Measurements from ENCODE around the gene PRRC2B. TPM values are rescaled to one million over a fixed set of nuclear protein-coding genes. Genes with fewer than 3 reads are reported as not detected.

The PRRC2B gene
- total and polyA plus RNA-seq, 2 of the 8 experiments (the other 6 are each of a cell fraction or from before 2014, with no cell fraction given) = 37.3 to 249 TPM

DNA sequence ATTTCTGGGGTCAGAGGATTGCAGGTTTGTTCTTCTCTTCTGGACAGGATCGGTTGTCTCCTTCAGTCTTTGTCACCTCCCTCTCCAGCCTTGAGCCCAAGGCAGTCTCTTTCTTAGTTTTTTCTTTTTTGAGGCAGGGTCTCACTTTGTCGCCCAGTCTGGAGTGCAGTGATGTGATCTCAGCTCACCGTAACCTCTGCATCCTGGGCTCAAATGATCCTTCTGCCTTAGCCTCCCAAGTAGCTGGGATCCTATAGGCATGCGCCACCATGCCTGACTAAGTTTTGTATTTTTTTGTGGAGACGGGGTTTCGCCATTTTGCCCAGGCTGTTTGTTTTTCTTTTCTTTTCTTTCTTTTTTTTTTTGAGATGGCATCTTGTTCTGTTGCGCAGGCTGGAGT lies 6.1 kb downstream of the PRRC2B start:
- Histone ChIP-seq H3K4me3 (ENCODE audit: extremely low read depth in 1 of 4, insufficient read depth in 2 of 4, low read depth in 3 of 4, low read length in 4 of 4) (no peak overlapping the region), H3K27me3 (replicated peaks in 1 of 4; ENCODE audit: control insufficient read depth in 3 of 4, extremely low read depth in 1 of 4, insufficient read depth in 3 of 4, low read length in 3 of 4) (no peaks in the 10 kb centered on the region), H2AK5ac (ENCODE audit: low read depth, low read length) (no peak overlapping the region), H2BK120ac (replicated peaks; ENCODE audit: low read depth, low read length) (no peak overlapping the region), H3K23me2 (ENCODE audit: low read depth, low read length) (peaks cover 13% of the 10 kb centered on the region), H3K56ac (replicated peaks; ENCODE audit: insufficient read length, low read depth, low read length) (no peak overlapping the region), H2AFZ (ENCODE audit: low read length) (no peak overlapping the region), H3K4ac (replicated peaks; ENCODE audit: insufficient read length, low read depth, low read length) (no peak overlapping the region), H3K4me1 (replicated peaks in 1 of 4; ENCODE audit: control insufficient read depth in 3 of 4, insufficient read depth in 4 of 4, low read length in 3 of 4) (peaks cover 17 to 47% (median 29%) of the 10 kb centered on the region in 4 experiments), H3K4me2 (ENCODE audit: insufficient read depth in 1 of 2, low read depth in 2 of 2, low read length in 2 of 2) (0 out of 4 replicates have a peak overlapping the region, but pooled peaks of 1 of the 2 experiments have one; percentile 6), H2BK20ac (ENCODE audit: low read length) (no peak overlapping the region), H3K36me3 (ENCODE audit: control insufficient read depth in 2 of 4, insufficient read depth in 4 of 4, low read length in 3 of 4) (peaks cover 0 to 3% (median 0%) of the 10 kb centered on the region in 4 experiments; a peak in 1 of 8 replicates), H2BK12ac (ENCODE audit: low read depth, low read length) (no peak overlapping the region), H2BK15ac (ENCODE audit: low read length) (no peak overlapping the region), H4K20me1 (replicated peaks in 1 of 2; ENCODE audit: control insufficient read depth in 1 of 2, insufficient read depth in 2 of 2, low read length in 2 of 2) (peaks cover 42 to 43% of the 10 kb centered on the region in 2 experiments), H3K23ac (ENCODE audit: insufficient read length) (no peak overlapping the region), H4K8ac (ENCODE audit: extremely low read depth, insufficient read depth, low read length) (no peak overlapping the region; the same call in 1 of the 2 replicates), H3K27ac (ENCODE audit: low read depth, low read length) (no peak overlapping the region), H3K9me3 (ENCODE audit: insufficient read depth in 2 of 2, low read depth in 1 of 2, low read length in 1 of 2) (no peaks in the 10 kb centered on the region), H3K79me1 (ENCODE audit: low read depth, low read length) (peaks cover 7% of the 10 kb centered on the region), H3K9ac (replicated peaks in 1 of 4; ENCODE audit: extremely low read depth in 1 of 4, low read depth in 3 of 4, low read length in 3 of 4) (no peak overlapping the region), H4K91ac (replicated peaks; ENCODE audit: insufficient read length, low read length) (no peak overlapping the region), H3K14ac (ENCODE audit: insufficient read length) (no peak overlapping the region), H4K5ac (ENCODE audit: insufficient read length, low read depth, low read length) (no peak overlapping the region), H3K79me2 (ENCODE audit: control insufficient read depth in 1 of 2, insufficient read depth in 2 of 2, low read length in 2 of 2) (peaks cover 93 to 98% of the 10 kb centered on the region in 2 experiments), H3K18ac (ENCODE audit: extremely low read depth, low read length) (no peak overlapping the region), H2BK5ac (ENCODE audit: low read depth, low read length) (no peak overlapping the region)
- FAIRE-seq (no peak), DNase-seq (ENCODE audit: low read depth in 1 of 2, low spot score in 2 of 2) (no peak)
- ChIA-PET POLR2A (ENCODE audit: partially characterized antibody) (interaction anchor here (0.6 to 6.1 kb wide), 7 partner anchors 11 to 37 kb away, joined by 3 to 35 read pairs (median 4); no protein-coding TSS in a partner anchor), CTCF (ENCODE audit: partially characterized antibody) (interaction anchor here (1.3 to 1.5 kb wide), 2 partner anchors 21 to 34 kb away, joined by 4 read pairs; no protein-coding TSS in a partner anchor)
- TF ChIP-seq NRF1 (IDR thresholded peaks at IDR 0.05; ENCODE audit: low read depth, low read length) (no peak), CBX8 (IDR thresholded peaks at IDR 0.05; ENCODE audit: borderline replicate concordance, low read depth, low read length) (no peak), RFX5 (IDR thresholded peaks at IDR 0.05; ENCODE audit: borderline replicate concordance, low read depth, low read length) (no peak), GABPA (IDR thresholded peaks at IDR 0.05; ENCODE audit: borderline replicate concordance, insufficient read depth, low read length) (no peak), SIX5 (IDR thresholded peaks at IDR 0.05; ENCODE audit: low read depth, low read length) (no peak), KDM1A (IDR thresholded peaks at IDR 0.05; ENCODE audit: borderline replicate concordance, low read length) (no peak), SIN3A (conservative IDR thresholded peaks at IDR 0.05 in 1 of 2, IDR thresholded peaks at IDR 0.05 in 1 of 2; ENCODE audit: low read depth in 1 of 2, low read length in 2 of 2) (no peak), HDAC2 (IDR thresholded peaks at IDR 0.05; ENCODE audit: borderline replicate concordance in 1 of 2, low read depth in 2 of 2, low read length in 2 of 2) (no peak), CHD1 (IDR thresholded peaks at IDR 0.05; ENCODE audit: low read depth, low read length) (no peak), SRF (IDR thresholded peaks at IDR 0.05; ENCODE audit: low read depth, low read length) (no peak)
- TF ChIP-seq, protein P1, sequence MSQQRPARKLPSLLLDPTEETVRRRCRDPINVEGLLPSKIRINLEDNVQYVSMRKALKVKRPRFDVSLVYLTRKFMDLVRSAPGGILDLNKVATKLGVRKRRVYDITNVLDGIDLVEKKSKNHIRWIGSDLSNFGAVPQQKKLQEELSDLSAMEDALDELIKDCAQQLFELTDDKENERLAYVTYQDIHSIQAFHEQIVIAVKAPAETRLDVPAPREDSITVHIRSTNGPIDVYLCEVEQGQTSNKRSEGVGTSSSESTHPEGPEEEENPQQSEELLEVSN (IDR thresholded peaks at IDR 0.05) = no peak
- TF ChIP-seq, protein P2, sequence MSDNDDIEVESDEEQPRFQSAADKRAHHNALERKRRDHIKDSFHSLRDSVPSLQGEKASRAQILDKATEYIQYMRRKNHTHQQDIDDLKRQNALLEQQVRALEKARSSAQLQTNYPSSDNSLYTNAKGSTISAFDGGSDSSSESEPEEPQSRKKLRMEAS (IDR thresholded peaks at IDR 0.05) = no peak
- 96% methylated on average over 6 of the region's 7 CpGs; no CpG with 5 or more reads in 1 of the 2 experiments for WGBS, 2 experiments (ENCODE audit: extremely low coverage in 1 of 2, insufficient coverage in 1 of 2, insufficient read length in 1 of 2, insufficient replicate concordance in 2 of 2, low coverage in 1 of 2, low lambda C conversion rate in 2 of 2, missing lambda C conversion rate in 1 of 2)

Data from H1 (cell line).